CD4-positive, alpha-beta T cell (primary cell): ENCODE results near the gene KRIT1. TPM values are rescaled to one million over a fixed set of nuclear protein-coding genes. Genes with fewer than 3 reads are reported as not detected.
A peak's percentile ranks its signal among the peaks of the same experiment; 100 is the strongest.
"Not testable (repeated sequence)": the region's sequence is repeated elsewhere in the genome, so short reads cannot be mapped to it uniquely, and the experiment has no call there.

ENCODE experiments used
- ATAC-seq: fragments of 200-7000 bp; cut with Tn5 transposase; one replicate; pipeline ENCODE4 v1.10.0; 2022; ENCODE audit warnings: mild to moderate bottlenecking; ENCODE audit not compliant: poor library complexity
- CTCF ChIA-PET: fragments of 350-600 bp; sonication (Branson Sonifier 250); formaldehyde crosslinking; loops from one replicate; lab custom pipeline; 2021; ENCODE audit warnings: antibody characterized with exemption, inconsistent platforms; lab: Charles Lee
- POLR2A ChIA-PET: fragments of 350-600 bp; sonication (Branson Sonifier 250); formaldehyde crosslinking; loops from one replicate; lab custom pipeline; 2021; ENCODE audit warnings: antibody characterized with exemption, inconsistent platforms; lab: Charles Lee
- DNase-seq, 14 experiments: peaks; one replicate each; pipeline ENCODE4 v3.0.0-alpha.2; 2013 to 2020; ENCODE audit warnings: mixed read lengths in 2 of 14
- H3K27ac ChIP-seq, 2 donors: one replicate each; pipeline versions ENCODE4 v1.5.1 to v1.7.0; 2013; ENCODE audit warnings: low read length in 2 of 2, low read depth in 1 of 2, mild to moderate bottlenecking in 1 of 2
- H3K27me3 ChIP-seq, 2 experiments: 1 replicate in 1 of 2; 2 replicates in 1 of 2; pipeline versions ENCODE4 v1.6.1 to v1.7.0; 2013; ENCODE audit warnings: low read length in 2 of 2, control low read depth in 1 of 2, mild to moderate bottlenecking in 1 of 2, moderate library complexity in 1 of 2; ENCODE audit not compliant: insufficient read depth in 2 of 2, control insufficient read depth in 1 of 2
- H3K36me3 ChIP-seq: one replicate; pipeline ENCODE4 v1.6.1; 2013; ENCODE audit warnings: low read length, control low read depth; ENCODE audit not compliant: insufficient read depth
- H3K4me1 ChIP-seq: one replicate; pipeline ENCODE4 v1.6.1; 2013; ENCODE audit warnings: low read length, control low read depth; ENCODE audit not compliant: insufficient read depth
- H3K4me3 ChIP-seq: one replicate; pipeline ENCODE4 v1.5.1; 2013; ENCODE audit warnings: mild to moderate bottlenecking, low read length, moderate library complexity
- H3K9me3 ChIP-seq, 2 experiments: 1 replicate in 1 of 2; 2 replicates in 1 of 2; pipeline versions ENCODE4 v1.6.1 to v1.7.0; 2013; ENCODE audit warnings: low read length in 2 of 2, mild to moderate bottlenecking in 2 of 2, control low read depth in 1 of 2, moderate library complexity in 1 of 2; ENCODE audit not compliant: control insufficient read depth in 1 of 2, insufficient read depth in 1 of 2
- H3K27ac Mint-ChIP-seq: one replicate; pipeline ENCODE4 v1.8.0; 2020; ENCODE audit warnings: mixed read lengths
- H3K27me3 Mint-ChIP-seq: one replicate; pipeline ENCODE4 v1.8.0; 2021; ENCODE audit warnings: mixed read lengths
- H3K36me3 Mint-ChIP-seq: one replicate; pipeline ENCODE4 v1.8.0; 2021; ENCODE audit warnings: low read depth, mixed read lengths
- H3K4me1 Mint-ChIP-seq: one replicate; pipeline ENCODE4 v1.8.0; 2021; ENCODE audit warnings: low read depth, mixed read lengths
- H3K4me3 Mint-ChIP-seq: one replicate; pipeline ENCODE4 v1.8.0; 2020; ENCODE audit warnings: mild to moderate bottlenecking, mixed read lengths
- H3K9me3 Mint-ChIP-seq: one replicate; pipeline ENCODE4 v1.8.0; 2020; ENCODE audit warnings: mixed read lengths
- CTCF ChIP-seq: fragments of 200-600 bp; IDR thresholded peaks from one replicate; pipeline ENCODE4 v1.8.0; 2022; ENCODE audit warnings: antibody characterized with exemption, mild to moderate bottlenecking
- intact Hi-C, 2 experiments: fragments of 100-400 bp; cut with DNase I in 1 of 2; cut with micrococcal nuclease in 1 of 2; formaldehyde crosslinking; loops; one replicate each; pipeline versions ENCODE4 v1.15.1 to v1.9.0; 2023 to 2025; cut with DNase I, micrococcal nuclease
- total RNA-seq, 174 experiments: library from RNA in 2 of 174; stranded (reverse) in 2 of 174; gene quantifications; one replicate each; pipeline ENCODE4 v1.2.3 and lab custom pipeline; 2021 to 2026

The KRIT1 gene
- total RNA-seq, 2 experiments from 2014 or later, result 28.6 to 28.7 TPM

DNA sequence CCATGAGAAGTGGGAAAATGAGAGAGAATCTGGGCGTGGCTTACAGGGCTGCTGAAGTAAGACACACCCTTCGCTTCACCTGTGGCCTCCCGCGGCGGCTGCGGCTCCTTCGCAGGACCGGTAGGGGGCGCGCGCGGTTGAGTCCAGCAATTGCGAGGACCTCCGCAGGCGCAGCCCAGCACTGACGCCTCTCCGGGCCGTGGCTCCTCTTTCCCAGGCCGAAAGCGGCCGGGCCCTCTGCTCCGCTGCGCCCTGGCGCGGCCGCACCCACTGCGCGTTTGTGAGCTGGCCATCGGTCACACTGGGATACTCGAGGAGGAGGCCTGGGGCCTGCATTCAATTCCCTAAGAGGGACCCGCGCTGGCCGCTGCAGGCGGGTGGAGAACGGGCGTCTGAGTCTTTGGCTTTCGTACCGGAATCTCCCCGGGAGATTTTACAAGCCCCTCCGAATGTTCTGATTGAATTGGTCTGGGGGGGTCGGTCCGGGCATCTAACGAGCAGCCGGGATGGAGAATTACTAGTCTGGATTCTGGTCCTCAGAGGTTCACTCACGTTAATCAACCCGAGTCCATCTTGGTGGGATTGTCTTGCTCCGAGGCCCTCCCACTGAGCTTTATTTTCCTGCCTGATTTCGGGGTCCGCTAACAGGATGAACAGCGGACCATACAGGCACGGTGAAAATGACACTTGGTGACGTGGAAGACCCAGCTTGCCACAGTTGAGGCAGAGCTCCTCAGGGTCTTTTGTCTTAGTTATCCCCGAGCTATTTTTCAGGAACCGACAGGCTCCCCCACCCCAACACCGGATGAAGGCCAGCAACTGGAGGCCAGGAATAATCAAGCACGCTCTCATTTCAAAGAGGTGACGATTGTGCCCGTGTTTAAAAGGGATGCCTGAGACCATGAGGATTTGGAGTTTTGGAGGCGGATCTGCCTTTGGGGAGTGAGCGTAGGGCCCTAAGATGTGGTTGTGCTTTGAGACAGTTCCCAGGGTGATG lies 66.5 kb downstream of the KRIT1 start, which contains the start of gene LRRD1:
LRRD1 (minus strand) TSS at position 215 of the 997 bp plus-strand sequence. CDS start 13,940 bp downstream, outside the sequence.
- CTCF ChIA-PET, result interaction anchor here (1.2 kb wide), 2 partner anchors 26 to 269 kb away, joined by 3 read pairs; no protein-coding TSS in a partner anchor
- Histone ChIP-seq H3K27me3 (peaks cover 0 to 2% of the 10 kb centered on the region in 2 experiments), H3K4me3 (peak within 1 kb of the TSS; percentile 58), H3K27ac (no peak within 1 kb of the TSS), H3K4me1 (peaks cover 11% of the 10 kb centered on the region), H3K9me3 (no peaks in the 10 kb centered on the region), H3K36me3 (no peaks in the 10 kb centered on the region)
- Mint-ChIP-seq H3K27ac (no peak within 1 kb of the TSS), H3K9me3 (no peaks in the 10 kb centered on the region), H3K4me1 (peaks cover 14% of the 10 kb centered on the region), H3K36me3 (no peaks in the 10 kb centered on the region), H3K4me3 (peak within 1 kb of the TSS; percentile 84), H3K27me3 (peaks cover 7% of the 10 kb centered on the region)
- ATAC-seq, result peak; percentile 99
- peak; percentile 78 to 93 (median 88) for DNase-seq
- intact Hi-C loops, result loop anchor here in 1 of 2 experiments (5.0 kb wide), 3 partner anchors 68 to 297 kb away; partner anchors contain the start of genes ANKIB1, GATAD1, KRIT1 and MTERF1
- POLR2A ChIA-PET, result interaction anchor here (1.0 to 1.5 kb wide), 3 partner anchors 45 to 268 kb away, joined by 4 to 6 read pairs (median 5); partner anchors contain the start of genes ANKIB1, CYP51A1, GATAD1 and KRIT1
- TF ChIP-seq CTCF, result peak; percentile 98

- Mint-ChIP-seq H3K4me3 (no peak overlapping the region), H3K4me1 (peaks cover 14% of the 10 kb centered on the region), H3K36me3 (no peaks in the 10 kb centered on the region), H3K27me3 (peaks cover 13% of the 10 kb centered on the region), H3K9me3 (no peaks in the 10 kb centered on the region), H3K27ac (no peak overlapping the region)
- ChIA-PET CTCF (interaction anchor here (0.5 kb wide), 1 partner anchor 57 kb away, joined by 3 read pairs; no protein-coding TSS in a partner anchor), POLR2A (interaction anchor here (0.7 kb wide), 1 partner anchor 146 kb away, joined by 3 read pairs; no protein-coding TSS in a partner anchor)
- no peak for DNase-seq
- peaks cover 0 to 2% of the 10 kb centered on the region in 2 experiments for H3K27me3 ChIP-seq
- TF ChIP-seq CTCF, result no peak
- H3K4me3 ChIP-seq, result no peak overlapping the region
- intact Hi-C loops, result loop anchor here in 1 of 2 experiments (5.0 kb wide), 3 partner anchors 70 to 295 kb away; partner anchors contain the start of genes ANKIB1, GATAD1, KRIT1 and MTERF1
- H3K9me3 ChIP-seq, result no peaks in the 10 kb centered on the region
- H3K4me1 ChIP-seq, result peaks cover 11% of the 10 kb centered on the region
- ATAC-seq, result no peak
- no peak overlapping the region for H3K27ac ChIP-seq
- no peaks in the 10 kb centered on the region for H3K36me3 ChIP-seq
Measured at GRCh38 chr7:92177362-92177761, 68.4 kb downstream of the KRIT1 start.

DNA sequence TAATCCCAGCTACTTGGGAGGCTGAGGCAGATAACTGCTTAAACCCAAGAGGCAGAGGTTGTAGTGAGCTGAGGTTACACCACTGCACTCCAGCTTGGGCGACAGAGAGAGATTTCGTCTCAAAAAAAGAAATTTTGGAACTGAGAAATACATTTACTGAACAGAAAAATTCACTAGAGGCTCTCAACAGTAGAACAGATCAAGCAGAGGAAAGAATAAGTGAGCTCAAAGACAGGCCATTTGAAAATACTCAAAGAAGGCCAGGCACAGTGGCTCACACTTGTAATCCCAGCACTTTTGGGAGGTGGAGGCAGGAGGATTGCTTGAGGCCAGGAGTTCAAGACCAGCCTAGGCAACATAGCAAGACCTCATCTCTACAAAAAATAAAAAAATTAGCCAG lies 76.2 kb downstream of the KRIT1 start:
- CTCF ChIA-PET, H3K36me3 ChIP-seq, H3K9me3 Mint-ChIP-seq, H3K4me3 ChIP-seq, DNase-seq, H3K36me3 Mint-ChIP-seq, ATAC-seq, H3K4me1 ChIP-seq, H3K4me3 Mint-ChIP-seq, H3K27ac ChIP-seq, H3K27me3 ChIP-seq, POLR2A ChIA-PET, H3K9me3 ChIP-seq, H3K4me1 Mint-ChIP-seq, H3K27ac Mint-ChIP-seq, intact Hi-C loops: not testable (repeated sequence)
- peaks cover 17% of the 10 kb centered on the region for H3K27me3 Mint-ChIP-seq
